ENCODE data around the gene LRP5. TPM values are rescaled to one million over a fixed set of nuclear protein-coding genes. Genes with fewer than 3 reads are reported as not detected.

The LRP5 gene
- total RNA-seq, 1 donor from 2014 or later, result 42.5 TPM

GRCh38 chr11:68346462-68346790, 34.0 kb downstream of the LRP5 start:
- H3K27me3 ChIP-seq, result no peaks in the 10 kb centered on the region
- peaks cover 51% of the 10 kb centered on the region for H3K4me1 ChIP-seq
- H3K27ac ChIP-seq, result no peak overlapping the region
- intact Hi-C loops (cut with DNase I), result no loop called here
- no peak for TF ChIP-seq CTCF (IDR thresholded peaks at IDR 0.05)
- TF ChIP-seq POLR2AphosphoS5 (IDR thresholded peaks at IDR 0.05; ENCODE audit: insufficient read depth in 1 of 2, low read depth in 1 of 2), result no peak
- TF ChIP-seq POLR2A (IDR thresholded peaks at IDR 0.05), result no peak
- no peak overlapping the region for H3K4me3 ChIP-seq
- no peak for DNase-seq (ENCODE audit: extremely low spot score in 2 of 2)
- H3K9me3 ChIP-seq, result no peaks in the 10 kb centered on the region
- H3K36me3 ChIP-seq, result no peaks in the 10 kb centered on the region

GRCh38 chr11:68347345-68347744, 35.0 kb downstream of the LRP5 start:
- no peaks in the 10 kb centered on the region for H3K27me3 ChIP-seq
- H3K4me1 ChIP-seq, result peaks cover 42% of the 10 kb centered on the region
- intact Hi-C loops (cut with DNase I), result no loop called here
- no peaks in the 10 kb centered on the region for H3K36me3 ChIP-seq
- DNase-seq (ENCODE audit: extremely low spot score in 2 of 2), result no peak
- no peak overlapping the region for H3K27ac ChIP-seq
- H3K9me3 ChIP-seq, result no peaks in the 10 kb centered on the region
- TF ChIP-seq POLR2AphosphoS5 (IDR thresholded peaks at IDR 0.05; ENCODE audit: insufficient read depth in 1 of 2, low read depth in 1 of 2) (no peak), CTCF (IDR thresholded peaks at IDR 0.05) (no peak), POLR2A (IDR thresholded peaks at IDR 0.05) (no peak)
- no peak overlapping the region for H3K4me3 ChIP-seq

GRCh38 chr11:68347841-68348240, 35.5 kb downstream of the LRP5 start:
- no peak overlapping the region for H3K27ac ChIP-seq
- H3K27me3 ChIP-seq, result no peaks in the 10 kb centered on the region
- no peaks in the 10 kb centered on the region for H3K9me3 ChIP-seq
- H3K4me3 ChIP-seq, result no peak overlapping the region
- no peaks in the 10 kb centered on the region for H3K36me3 ChIP-seq
- H3K4me1 ChIP-seq, result peaks cover 37% of the 10 kb centered on the region
- no peak for DNase-seq (ENCODE audit: extremely low spot score in 2 of 2)
- no peak for TF ChIP-seq POLR2A (IDR thresholded peaks at IDR 0.05)
- TF ChIP-seq CTCF (IDR thresholded peaks at IDR 0.05), result no peak
- no peak for TF ChIP-seq POLR2AphosphoS5 (IDR thresholded peaks at IDR 0.05; ENCODE audit: insufficient read depth in 1 of 2, low read depth in 1 of 2)
- intact Hi-C loops (cut with DNase I), result no loop called here

- H3K27me3 ChIP-seq, result no peaks in the 10 kb centered on the region
- no peak overlapping the region for H3K4me3 ChIP-seq
- no peaks in the 10 kb centered on the region for H3K36me3 ChIP-seq
- DNase-seq (ENCODE audit: extremely low spot score in 2 of 2), result no peak
- intact Hi-C loops (cut with DNase I), result no loop called here
- H3K4me1 ChIP-seq, result peaks cover 41% of the 10 kb centered on the region
- H3K9me3 ChIP-seq, result no peaks in the 10 kb centered on the region
- H3K27ac ChIP-seq, result no peak overlapping the region
- TF ChIP-seq CTCF (IDR thresholded peaks at IDR 0.05) (no peak), POLR2A (IDR thresholded peaks at IDR 0.05) (no peak), POLR2AphosphoS5 (IDR thresholded peaks at IDR 0.05; ENCODE audit: insufficient read depth in 1 of 2, low read depth in 1 of 2) (no peak)
Observed at GRCh38 chr11:68349461-68350249, 37.3 kb downstream of the LRP5 start.

- Histone ChIP-seq H3K9me3 (no peaks in the 10 kb centered on the region), H3K36me3 (no peaks in the 10 kb centered on the region), H3K4me1 (peaks cover 53% of the 10 kb centered on the region), H3K4me3 (no peak overlapping the region), H3K27me3 (no peaks in the 10 kb centered on the region), H3K27ac (no peak overlapping the region)
- intact Hi-C loops (cut with DNase I), result no loop called here
- DNase-seq (ENCODE audit: extremely low spot score in 2 of 2), result no peak
- TF ChIP-seq POLR2AphosphoS5 (IDR thresholded peaks at IDR 0.05; ENCODE audit: insufficient read depth in 1 of 2, low read depth in 1 of 2) (no peak), CTCF (IDR thresholded peaks at IDR 0.05) (no peak), POLR2A (IDR thresholded peaks at IDR 0.05) (no peak)
Observed at GRCh38 chr11:68350759-68351449, 38.5 kb downstream of the LRP5 start.

All from vagina (tissue), 2 donors.